Left colon (tissue), 2 donors: ENCODE data around the gene MS4A18. TPM values are rescaled to one million over a fixed set of nuclear protein-coding genes. Genes with fewer than 3 reads are reported as not detected.
A peak's percentile ranks its signal among the peaks of the same experiment; 100 is the strongest.
"Not testable (repeated sequence)": the region's sequence is repeated elsewhere in the genome, so short reads cannot be mapped to it uniquely, and the experiment has no call there.

Experiments
- ATAC-seq: fragments of 200-7000 bp; cut with Tn5 transposase; one replicate; pipeline ENCODE4 v1.9.1; 2020; ENCODE audit warnings: mild to moderate bottlenecking, moderate library complexity
- DNase-seq, 2 donors: peaks; one replicate each; pipeline ENCODE4 v3.0.0-alpha.2; 2020
- intact Hi-C, 2 donors: fragments of 100-400 bp; cut with DNase I in 1 of 2; cut with micrococcal nuclease in 1 of 2; formaldehyde crosslinking; loops; one replicate each; pipeline versions ENCODE4 v1.11.2 to v1.14.0; 2022; cut with DNase I, micrococcal nuclease
- total RNA-seq, 2 donors: library from RNA; stranded (reverse); fragmentation: NEBNext Ultra II Directional; extraction: Animal tissue kit (Norgen Biotek cat#: 25700); gene quantifications; one replicate each; pipeline ENCODE4 v1.2.1, GENCODE V29; 2021
- donor health status: DM: no; HTN: no; CAD: no.
- donor health status: DM: yes; HTN: yes; CAD: no.

The MS4A18 gene
- total RNA-seq, 2 donors from 2014 or later, result not detected

GRCh38 chr11:60725592-60725991 is 1.1 kb downstream of the MS4A18 start:
- no peak for DNase-seq
- intact Hi-C loops, result no loop called here
- no peak for ATAC-seq

- intact Hi-C loops, result no loop called here
- DNase-seq (no peak), ATAC-seq (no peak)
Observed at GRCh38 chr11:60731586-60731985, 7.1 kb downstream of the MS4A18 start.

GRCh38 chr11:60734279-60734678 is 9.8 kb downstream of the MS4A18 start:
- ATAC-seq (peak; percentile 80), DNase-seq (no peak)
- intact Hi-C loops, result no loop called here

- ATAC-seq, result no peak
- intact Hi-C loops, result no loop called here
- DNase-seq, result no peak
Observed at GRCh38 chr11:60739114-60739513, 14.6 kb downstream of the MS4A18 start.

- DNase-seq, result no peak
- ATAC-seq, result no peak
- intact Hi-C loops, result no loop called here
Observed at GRCh38 chr11:60740573-60740972, 16.1 kb downstream of the MS4A18 start.

- intact Hi-C loops, result no loop called here
- ATAC-seq (no peak), DNase-seq (no peak)
Observed at GRCh38 chr11:60741421-60741820, 16.9 kb downstream of the MS4A18 start.

GRCh38 chr11:60743058-60743457 is 18.5 kb downstream of the MS4A18 start:
- ATAC-seq (peak; percentile 35), DNase-seq (no peak)
- intact Hi-C loops, result no loop called here

- ATAC-seq (no peak), DNase-seq (no peak)
- intact Hi-C loops, result no loop called here
Observed at GRCh38 chr11:60744114-60744513, 19.6 kb downstream of the MS4A18 start.

- intact Hi-C loops, result no loop called here
- DNase-seq (no peak), ATAC-seq (no peak)
Observed at GRCh38 chr11:60747359-60747873, 22.9 kb downstream of the MS4A18 start.

- ATAC-seq, result no peak
- intact Hi-C loops, result no loop called here
- DNase-seq, result no peak
Observed at GRCh38 chr11:60748225-60748624, 23.7 kb downstream of the MS4A18 start.

GRCh38 chr11:60748821-60749220 is 24.3 kb downstream of the MS4A18 start:
- DNase-seq (no peak), ATAC-seq (no peak)
- intact Hi-C loops, result no loop called here

GRCh38 chr11:60750911-60751310 is 26.4 kb downstream of the MS4A18 start:
- intact Hi-C loops, result no loop called here
- no peak for DNase-seq
- ATAC-seq, result no peak

GRCh38 chr11:60753309-60753708 is 28.8 kb downstream of the MS4A18 start:
- ATAC-seq (peak; percentile 68), DNase-seq (no peak)
- intact Hi-C loops, result no loop called here

- no peak for DNase-seq
- intact Hi-C loops, result no loop called here
- no peak for ATAC-seq
Observed at GRCh38 chr11:60754887-60755286, 30.4 kb downstream of the MS4A18 start.

GRCh38 chr11:60756307-60757032 is 31.9 kb downstream of the MS4A18 start, which contains the start of gene MS4A15:
MS4A15 (plus strand) TSS chr11:60756867; CDS start chr11:60763734, 6,867 bp downstream.
- ATAC-seq (peak; percentile 64), DNase-seq (no peak)
- intact Hi-C loops, result no loop called here

- intact Hi-C loops, result no loop called here
- ATAC-seq (no peak), DNase-seq (no peak)
Observed at GRCh38 chr11:60757231-60757800, 32.8 kb downstream of the MS4A18 start.

GRCh38 chr11:60758671-60759070 is 34.2 kb downstream of the MS4A18 start:
- intact Hi-C loops, ATAC-seq, DNase-seq: not testable (repeated sequence)

- DNase-seq, intact Hi-C loops, ATAC-seq: not testable (repeated sequence)
Observed at GRCh38 chr11:60759438-60760225, 35.1 kb downstream of the MS4A18 start.

- DNase-seq, result no peak
- intact Hi-C loops, result no loop called here
Observed at GRCh38 chr11:60761436-60762190, 37.1 kb downstream of the MS4A18 start.

More at GRCh38 chr11:60761436-60762190, 37.1 kb downstream of the MS4A18 start:
- ATAC-seq, result no peak
